Prostate gland (tissue), 2 donors: ENCODE data around the gene PANK2.
A peak's percentile ranks its signal among the peaks of the same experiment; 100 is the strongest.

Experiments used
- POLR2AphosphoS5 ChIP-seq: sonication (generic); formaldehyde crosslinking; IDR thresholded peaks from one replicate; pipeline ENCODE4 v1.6.1; 2017; ENCODE audit warnings: antibody characterized with exemption
- TF ChIP-seq, protein P1 (sequence below), 4 experiments: fragments of 200-600 bp in 2 of 4; fragments of 450-650 bp in 2 of 4; sonication (generic) in 2 of 4; IDR thresholded peaks; 1 replicate in 3 of 4; 2 replicates in 1 of 4; pipeline ENCODE4 v1.5.1; 2016 to 2019; ENCODE audit warnings: antibody characterized with exemption in 4 of 4, mild to moderate bottlenecking in 2 of 4, moderate library complexity in 2 of 4

DNA sequence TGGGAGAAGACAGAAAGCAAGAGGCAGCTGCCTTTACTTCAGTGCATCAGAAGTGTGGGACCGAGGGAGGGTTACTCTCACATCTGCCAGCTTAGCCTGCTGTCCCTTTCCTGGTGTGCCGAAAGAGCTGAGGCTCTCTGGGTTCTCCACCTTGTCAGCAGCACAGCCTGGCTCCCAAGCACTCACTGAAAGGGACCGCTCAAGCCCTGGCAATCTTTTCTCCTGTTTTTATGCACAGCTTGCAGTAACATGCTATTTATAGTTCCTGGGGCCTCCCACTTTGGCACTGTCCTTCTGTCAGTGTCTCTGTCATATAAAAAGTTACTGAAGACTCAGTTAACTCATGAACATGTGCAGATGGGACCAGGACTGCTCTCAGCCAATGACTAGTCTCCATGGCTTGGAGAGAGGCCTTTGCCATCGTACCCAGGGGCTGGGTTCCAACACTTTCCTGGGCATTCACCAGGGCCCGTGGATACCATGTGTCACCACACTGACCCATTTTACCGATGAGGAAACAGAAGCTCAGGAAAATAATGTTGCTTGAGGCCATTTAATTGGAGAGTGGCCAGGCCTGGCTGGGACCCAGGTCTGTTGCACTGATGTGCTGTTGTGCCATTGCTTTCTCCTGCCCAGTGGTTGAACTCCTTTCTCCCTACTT is 46.2 kb downstream of the PANK2 start:
- TF ChIP-seq, protein P1, sequence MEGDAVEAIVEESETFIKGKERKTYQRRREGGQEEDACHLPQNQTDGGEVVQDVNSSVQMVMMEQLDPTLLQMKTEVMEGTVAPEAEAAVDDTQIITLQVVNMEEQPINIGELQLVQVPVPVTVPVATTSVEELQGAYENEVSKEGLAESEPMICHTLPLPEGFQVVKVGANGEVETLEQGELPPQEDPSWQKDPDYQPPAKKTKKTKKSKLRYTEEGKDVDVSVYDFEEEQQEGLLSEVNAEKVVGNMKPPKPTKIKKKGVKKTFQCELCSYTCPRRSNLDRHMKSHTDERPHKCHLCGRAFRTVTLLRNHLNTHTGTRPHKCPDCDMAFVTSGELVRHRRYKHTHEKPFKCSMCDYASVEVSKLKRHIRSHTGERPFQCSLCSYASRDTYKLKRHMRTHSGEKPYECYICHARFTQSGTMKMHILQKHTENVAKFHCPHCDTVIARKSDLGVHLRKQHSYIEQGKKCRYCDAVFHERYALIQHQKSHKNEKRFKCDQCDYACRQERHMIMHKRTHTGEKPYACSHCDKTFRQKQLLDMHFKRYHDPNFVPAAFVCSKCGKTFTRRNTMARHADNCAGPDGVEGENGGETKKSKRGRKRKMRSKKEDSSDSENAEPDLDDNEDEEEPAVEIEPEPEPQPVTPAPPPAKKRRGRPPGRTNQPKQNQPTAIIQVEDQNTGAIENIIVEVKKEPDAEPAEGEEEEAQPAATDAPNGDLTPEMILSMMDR (IDR thresholded peaks at IDR 0.05), result no peak
- peak; percentile 65 for TF ChIP-seq POLR2AphosphoS5
